GM21367 (cell line): ENCODE results near the gene TRIP6.

Source experiments
- ATAC-seq: cut with Tn5 transposase; IDR thresholded peaks from one replicate; pipeline ENCODE4 v1.9.1; 2021; ENCODE audit not compliant: unreplicated experiment

Gene TRIP6

GRCh38 chr7:100888988-100889750, 22.0 kb downstream of the TRIP6 start, which contains the start of gene UFSP1:
TSS of gene UFSP1 (minus strand) at chr7:100889715. CDS start at chr7:100889271, 444 bp downstream.
- peak; percentile 9 for ATAC-seq

GRCh38 chr7:100890653-100891567, 23.7 kb downstream of the TRIP6 start:
- no peak for ATAC-seq

- ATAC-seq: no peak
Measured at GRCh38 chr7:100891568-100892247, 24.5 kb downstream of the TRIP6 start.

GRCh38 chr7:100892364-100893317, 25.5 kb downstream of the TRIP6 start:
- no peak for ATAC-seq

- no peak for ATAC-seq
Measured at GRCh38 chr7:100893318-100893895, 26.2 kb downstream of the TRIP6 start.

GRCh38 chr7:100893910-100894721, 26.9 kb downstream of the TRIP6 start:
- no peak for ATAC-seq

- ATAC-seq: no peak
Measured at GRCh38 chr7:100894860-100895700, 27.9 kb downstream of the TRIP6 start.

- no peak for ATAC-seq
Measured at GRCh38 chr7:100895701-100895955, 28.4 kb downstream of the TRIP6 start, which contains the start of gene ACHE. TSS of gene ACHE (minus strand) at chr7:100895888. CDS start at chr7:100894232, 1,656 bp downstream.

GRCh38 chr7:100895956-100896731, 29.0 kb downstream of the TRIP6 start:
- ATAC-seq: no peak

GRCh38 chr7:100896732-100897608, 29.8 kb downstream of the TRIP6 start:
- ATAC-seq: no peak

GRCh38 chr7:100897772-100898454, 30.7 kb downstream of the TRIP6 start:
- ATAC-seq: no peak

GRCh38 chr7:100899432-100899831, 32.2 kb downstream of the TRIP6 start:
- ATAC-seq: no peak

- ATAC-seq: no peak
Measured at GRCh38 chr7:100900978-100901377, 33.8 kb downstream of the TRIP6 start.

GRCh38 chr7:100901921-100902332, 34.7 kb downstream of the TRIP6 start:
- ATAC-seq: no peak

- no peak for ATAC-seq
Measured at GRCh38 chr7:100902638-100903037, 35.5 kb downstream of the TRIP6 start.

- ATAC-seq: no peak
Measured at GRCh38 chr7:100908512-100908911, 41.3 kb downstream of the TRIP6 start.
